BJ (cell line): ENCODE measurements around the gene TMEM50B. TPM values are rescaled to one million over a fixed set of nuclear protein-coding genes. Genes with fewer than 3 reads are reported as not detected.
"Not testable (repeated sequence)": the region's sequence is repeated elsewhere in the genome, so short reads cannot be mapped to it uniquely, and the experiment has no call there.

Experiments used
- CTCF ChIA-PET: fragments of 350-600 bp; formaldehyde crosslinking; extraction: SDS; loops from one replicate; lab custom pipeline; 2021; ENCODE audit warnings: antibody characterized with exemption, inconsistent platforms; lab: Yijun Ruan, JAX
- POLR2A ChIA-PET: fragments of 300-600 bp; sonication (Branson Sonifier 250); formaldehyde crosslinking; extraction: SDS; loops from one replicate; lab custom pipeline; 2021; ENCODE audit warnings: antibody characterized with exemption; lab: Charles Lee
- DNase-seq: peaks from one replicate; pipeline ENCODE4 v3.0.0-alpha.2; 2011; ENCODE audit warnings: low read depth
- H3K27me3 ChIP-seq: 2 replicates; pipeline ENCODE4 v1.6.0; 2011; ENCODE audit warnings: low read length; ENCODE audit not compliant: control insufficient read depth, insufficient read depth
- H3K36me3 ChIP-seq: 2 replicates; pipeline ENCODE4 v1.5.1; 2011; ENCODE audit warnings: low read length; ENCODE audit not compliant: control insufficient read depth, insufficient read depth
- H3K4me3 ChIP-seq: 2 replicates; pipeline ENCODE4 v1.5.1; 2011; ENCODE audit warnings: low read depth, mild to moderate bottlenecking, control low read depth, low read length
- CTCF ChIP-seq: IDR thresholded peaks from 2 replicates; pipeline ENCODE4 v1.5.1; 2011; ENCODE audit warnings: low read depth, mild to moderate bottlenecking, control low read depth, inconsistent platforms, low read length, moderate library complexity; ENCODE audit not compliant: insufficient read depth
- polyA plus RNA-seq: library from polyadenylated mRNA; depleted of rRNA; stranded (reverse); fragments of >200 nt; gene quantifications from 2 replicates; pipeline ENCODE4 v1.2.3, GENCODE V29; 2011

The TMEM50B gene
- polyA plus RNA-seq, 1 experiment: 23.5 TPM

GRCh38 chr21:33451634-33452071, 28.1 kb downstream of the TMEM50B start:
- POLR2A ChIA-PET: no interaction called here
- H3K4me3 ChIP-seq: no peak overlapping the region
- no peak for DNase-seq
- TF ChIP-seq CTCF: no peak
- CTCF ChIA-PET: interaction anchor here (0.7 to 1.6 kb wide), 2 partner anchors 15 to 91 kb away, joined by 3 to 5 read pairs; no protein-coding TSS in a partner anchor
- no peaks in the 10 kb centered on the region for H3K27me3 ChIP-seq
- 0 out of 2 replicates have a peak, but pooled peaks cover 1% of the 10 kb centered on the region for H3K36me3 ChIP-seq

GRCh38 chr21:33449616-33450015, 30.2 kb downstream of the TMEM50B start:
- Histone ChIP-seq H3K36me3 (0 out of 2 replicates have a peak, but pooled peaks cover 1% of the 10 kb centered on the region), H3K27me3 (no peaks in the 10 kb centered on the region), H3K4me3 (no peak overlapping the region)
- no peak for DNase-seq
- no peak for TF ChIP-seq CTCF
- CTCF ChIA-PET: interaction anchor here (1.2 to 1.8 kb wide), 2 partner anchors 10 to 88 kb away, joined by 4 to 5 read pairs; no protein-coding TSS in a partner anchor
- POLR2A ChIA-PET: no interaction called here

GRCh38 chr21:33446620-33447019, 33.2 kb downstream of the TMEM50B start:
- POLR2A ChIA-PET, H3K27me3 ChIP-seq, H3K4me3 ChIP-seq, H3K36me3 ChIP-seq, DNase-seq: not testable (repeated sequence)
- CTCF ChIA-PET: interaction anchor here (0.6 to 4.0 kb wide), 9 partner anchors 9 to 614 kb away, joined by 3 to 44 read pairs (median 6); no protein-coding TSS in a partner anchor

- H3K27me3 ChIP-seq: no peaks in the 10 kb centered on the region
- TF ChIP-seq CTCF: no peak
- H3K4me3 ChIP-seq: no peak overlapping the region
- no peak for DNase-seq
- 0 out of 2 replicates have a peak, but pooled peaks cover 1% of the 10 kb centered on the region for H3K36me3 ChIP-seq
- ChIA-PET CTCF (interaction anchor here (0.6 to 4.0 kb wide), 19 partner anchors 10 to 504 kb away, joined by 3 to 44 read pairs (median 6); no protein-coding TSS in a partner anchor), POLR2A (no interaction called here)
Measured at GRCh38 chr21:33444499-33444898, 35.3 kb downstream of the TMEM50B start.

GRCh38 chr21:33443194-33443593, 36.6 kb downstream of the TMEM50B start:
- Histone ChIP-seq H3K4me3 (no peak overlapping the region), H3K36me3 (peaks cover 3% of the 10 kb centered on the region; the same call in 1 of the 2 replicates), H3K27me3 (no peaks in the 10 kb centered on the region)
- CTCF ChIA-PET: interaction anchor here (3.1 kb wide), 1 partner anchor 243 kb away, joined by 22 read pairs; no protein-coding TSS in a partner anchor
- TF ChIP-seq CTCF: no peak
- POLR2A ChIA-PET: no interaction called here
- no peak for DNase-seq
